PC-3 (cell line): ENCODE measurements around the gene IGFBP2.

Experiments
- CTCF ChIP-seq: fragments of 300-600 bp; sonication (generic); conservative IDR thresholded peaks from 2 replicates; pipeline ENCODE4 v1.5.1; 2017; ENCODE audit warnings: antibody characterized with exemption, low read depth, mild to moderate bottlenecking, low read length
- EZH2 ChIP-seq: fragments of 300-600 bp; sonication (generic); IDR thresholded peaks from one replicate; pipeline ENCODE4 v1.6.1; 2017; ENCODE audit warnings: antibody characterized with exemption, mild to moderate bottlenecking, low read length; ENCODE audit not compliant: unreplicated experiment

- TF ChIP-seq CTCF = no peak
- TF ChIP-seq EZH2 = no peak
Measured at GRCh38 chr2:216644842-216645635, 11.8 kb downstream of the IGFBP2 start.
